Karpas-422 (cell line): Measurements from ENCODE around the gene GNAO1. TPM values are rescaled to one million over a fixed set of nuclear protein-coding genes. Genes with fewer than 3 reads are reported as not detected.

ENCODE experiments used
- DNase-seq: peaks from one replicate; pipeline ENCODE4 v3.0.0-alpha.2; 2015
- H2AFZ ChIP-seq: fragments of 200-600 bp; sonication (generic); 2 replicates; pipeline ENCODE4 v1.6.1; 2014; ENCODE audit warnings: antibody characterized with exemption, low read length, mixed read lengths
- H3K27ac ChIP-seq: fragments of 200-600 bp; sonication (generic); 2 replicates; pipeline ENCODE4 v1.5.1; 2014; ENCODE audit warnings: mild to moderate bottlenecking, low read length, moderate library complexity
- H3K27me3 ChIP-seq: fragments of 200-600 bp; sonication (generic); 2 replicates; pipeline ENCODE4 v1.6.1; 2014; ENCODE audit warnings: low read length, mixed read lengths
- H3K36me3 ChIP-seq: fragments of 200-600 bp; sonication (generic); 2 replicates; pipeline ENCODE4 v1.6.1; 2014; ENCODE audit warnings: low read length, mixed read lengths; ENCODE audit not compliant: insufficient read depth
- H3K4me1 ChIP-seq: fragments of 200-600 bp; sonication (generic); 2 replicates; pipeline ENCODE4 v1.6.1; 2014; ENCODE audit warnings: mild to moderate bottlenecking, low read length, mixed read lengths
- H3K4me2 ChIP-seq: fragments of 200-600 bp; sonication (generic); 2 replicates; pipeline ENCODE4 v1.6.1; 2014; ENCODE audit warnings: low read length, low read depth, mild to moderate bottlenecking; ENCODE audit not compliant: poor library complexity, severe bottlenecking
- H3K4me3 ChIP-seq: fragments of 200-600 bp; sonication (generic); 2 replicates; pipeline ENCODE4 v1.5.1; 2014; ENCODE audit warnings: mild to moderate bottlenecking, antibody characterized with exemption, low read length, mixed read lengths
- H3K79me2 ChIP-seq: fragments of 200-600 bp; sonication (generic); 2 replicates; pipeline ENCODE4 v1.6.1; 2014; ENCODE audit warnings: mild to moderate bottlenecking, low read length, mixed read lengths
- H3K9ac ChIP-seq: fragments of 200-600 bp; sonication (generic); 2 replicates; pipeline ENCODE4 v1.6.0; 2014; ENCODE audit warnings: low read length
- H3K9me2 ChIP-seq: fragments of 200-600 bp; sonication (generic), shearing (Covaris generic); replicated peaks from 2 replicates; pipeline ENCODE4 v1.6.0; 2014; ENCODE audit warnings: mild to moderate bottlenecking, low read length, moderate library complexity; ENCODE audit not compliant: insufficient read depth
- H3K9me3 ChIP-seq: fragments of 300-700, 200-600 bp; sonication (generic); 2 replicates; pipeline ENCODE4 v1.6.1; 2014; ENCODE audit warnings: low read length, mixed read lengths
- H4K20me1 ChIP-seq: fragments of 200-600 bp; sonication (generic); 2 replicates; pipeline ENCODE4 v1.6.1; 2014; ENCODE audit warnings: mild to moderate bottlenecking, antibody characterized with exemption, low read length, low read depth; ENCODE audit not compliant: insufficient read depth
- total RNA-seq: library from RNA; depleted of rRNA; stranded (reverse); fragments of >200 nt; shearing (Covaris generic); gene quantifications from 2 replicates; pipeline ENCODE4 v1.2.3, GENCODE V29; 2014; ENCODE audit warnings: low replicate concordance

The GNAO1 gene
- total RNA-seq, 1 experiment from 2014 or later: 2.3 TPM

GRCh38 chr16:56246051-56246817 lies 54.9 kb downstream of the GNAO1 start:
- H3K79me2 ChIP-seq: no peaks in the 10 kb centered on the region
- no peak overlapping the region for H3K4me2 ChIP-seq
- no peaks in the 10 kb centered on the region for H3K4me1 ChIP-seq
- H2AFZ ChIP-seq: no peak overlapping the region
- no peaks in the 10 kb centered on the region for H3K9me3 ChIP-seq
- no peaks in the 10 kb centered on the region for H4K20me1 ChIP-seq
- H3K27me3 ChIP-seq: no peaks in the 10 kb centered on the region
- H3K36me3 ChIP-seq: no peaks in the 10 kb centered on the region
- no peak overlapping the region for H3K9ac ChIP-seq
- no peak for DNase-seq
- H3K9me2 ChIP-seq: no peaks in the 10 kb centered on the region
- H3K4me3 ChIP-seq: no peak overlapping the region
- no peak overlapping the region for H3K27ac ChIP-seq

GRCh38 chr16:56247018-56247417 lies 55.7 kb downstream of the GNAO1 start:
- no peak overlapping the region for H3K9ac ChIP-seq
- H3K9me2 ChIP-seq: no peaks in the 10 kb centered on the region
- no peaks in the 10 kb centered on the region for H3K4me1 ChIP-seq
- no peak for DNase-seq
- no peaks in the 10 kb centered on the region for H3K79me2 ChIP-seq
- H3K27ac ChIP-seq: no peak overlapping the region
- H3K4me3 ChIP-seq: no peak overlapping the region
- no peaks in the 10 kb centered on the region for H3K9me3 ChIP-seq
- no peaks in the 10 kb centered on the region for H4K20me1 ChIP-seq
- H3K36me3 ChIP-seq: no peaks in the 10 kb centered on the region
- no peak overlapping the region for H2AFZ ChIP-seq
- no peak overlapping the region for H3K4me2 ChIP-seq
- H3K27me3 ChIP-seq: no peaks in the 10 kb centered on the region

DNA sequence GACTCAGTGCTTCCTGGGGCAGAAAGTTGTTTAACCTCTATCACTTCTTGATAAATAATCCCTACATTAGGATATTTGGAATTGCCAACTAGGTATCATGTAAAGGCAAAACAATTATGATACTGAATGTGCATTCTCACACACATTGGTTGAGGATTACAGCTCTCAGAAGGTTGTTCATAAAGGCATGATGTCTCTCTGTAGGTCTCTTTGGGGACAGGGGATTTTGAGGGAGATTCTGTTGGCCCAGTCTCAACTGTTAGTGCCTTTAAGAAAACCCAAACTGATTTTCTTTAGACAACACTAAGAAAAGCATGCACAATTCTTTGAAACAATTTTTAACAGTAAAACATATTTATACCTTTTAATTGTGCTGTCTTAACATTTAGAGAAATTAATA lies 56.5 kb downstream of the GNAO1 start:
- Histone ChIP-seq H3K9ac (no peak overlapping the region), H3K27me3 (no peaks in the 10 kb centered on the region), H3K79me2 (no peaks in the 10 kb centered on the region), H3K27ac (no peak overlapping the region), H4K20me1 (no peaks in the 10 kb centered on the region), H2AFZ (no peak overlapping the region), H3K9me3 (no peaks in the 10 kb centered on the region), H3K4me1 (no peaks in the 10 kb centered on the region), H3K4me3 (no peak overlapping the region), H3K4me2 (no peak overlapping the region), H3K9me2 (no peaks in the 10 kb centered on the region), H3K36me3 (no peaks in the 10 kb centered on the region)
- no peak for DNase-seq

DNA sequence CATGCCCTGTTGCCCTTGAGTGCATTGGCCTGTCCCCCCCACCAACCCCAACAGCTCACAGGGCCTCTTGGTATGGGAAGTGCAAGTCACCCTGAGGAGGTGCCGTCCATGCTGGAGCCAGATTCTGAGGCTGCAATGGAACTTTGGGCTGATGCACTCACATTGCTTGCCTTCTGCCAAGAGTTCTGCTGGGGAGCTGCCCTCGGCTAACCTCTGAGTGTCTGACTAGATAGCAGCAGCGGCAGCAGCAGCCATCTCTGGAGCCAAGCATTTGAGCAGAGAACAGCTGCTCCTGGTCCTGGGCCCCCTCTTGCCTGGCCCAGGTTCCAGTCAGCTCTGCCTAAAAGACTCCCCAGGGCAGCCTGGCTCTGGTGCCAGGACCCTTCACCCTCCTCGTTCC lies 61.5 kb downstream of the GNAO1 start:
- DNase-seq: no peak
- H4K20me1 ChIP-seq: no peaks in the 10 kb centered on the region
- H2AFZ ChIP-seq: no peak overlapping the region

DNA sequence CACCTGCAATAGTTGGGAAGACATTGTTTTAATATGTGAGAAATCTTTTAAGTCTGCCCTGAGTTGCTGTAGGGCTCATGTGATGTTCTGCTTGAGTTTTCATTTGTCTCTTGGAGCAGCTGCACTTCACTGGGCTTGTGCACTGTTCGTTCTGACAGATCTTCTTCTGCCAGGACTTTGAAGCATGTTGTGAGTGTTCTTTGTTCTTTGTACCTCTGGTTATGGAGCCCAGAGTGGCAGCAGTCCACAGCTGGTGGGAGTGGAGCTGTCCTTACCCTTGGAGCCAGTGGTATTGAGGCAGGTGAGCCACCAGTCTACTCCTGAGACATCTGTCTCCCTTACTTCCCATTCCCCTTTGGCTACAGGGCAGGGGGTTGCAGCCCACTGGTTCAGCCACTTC lies 64.6 kb downstream of the GNAO1 start:
- Histone ChIP-seq H3K9me2 (no peaks in the 10 kb centered on the region), H3K4me3 (no peak overlapping the region), H3K36me3 (no peaks in the 10 kb centered on the region), H3K4me1 (no peaks in the 10 kb centered on the region), H3K9me3 (no peaks in the 10 kb centered on the region), H3K4me2 (no peak overlapping the region), H3K27me3 (no peaks in the 10 kb centered on the region), H3K27ac (no peak overlapping the region), H4K20me1 (no peaks in the 10 kb centered on the region; the same call in 1 of the 2 replicates), H2AFZ (no peak overlapping the region), H3K79me2 (no peaks in the 10 kb centered on the region), H3K9ac (no peak overlapping the region)
- DNase-seq: no peak

More for the DNA sequence above, 61.5 kb downstream of the GNAO1 start:
- Histone ChIP-seq H3K4me3 (no peak overlapping the region), H3K79me2 (no peaks in the 10 kb centered on the region), H3K4me1 (no peaks in the 10 kb centered on the region), H3K27me3 (no peaks in the 10 kb centered on the region), H3K36me3 (no peaks in the 10 kb centered on the region), H3K9ac (no peak overlapping the region), H3K9me3 (no peaks in the 10 kb centered on the region), H3K4me2 (no peak overlapping the region), H3K9me2 (no peaks in the 10 kb centered on the region), H3K27ac (no peak overlapping the region)

- no peak overlapping the region for H3K4me3 ChIP-seq
Measured at GRCh38 chr16:56257239-56257638, 66.0 kb downstream of the GNAO1 start.

GRCh38 chr16:56257666-56258342 lies 66.5 kb downstream of the GNAO1 start:
- Histone ChIP-seq H3K4me2 (no peak overlapping the region), H3K4me1 (no peaks in the 10 kb centered on the region), H3K9me2 (no peaks in the 10 kb centered on the region), H3K9me3 (no peaks in the 10 kb centered on the region), H3K36me3 (no peaks in the 10 kb centered on the region), H3K79me2 (no peaks in the 10 kb centered on the region), H3K27ac (no peak overlapping the region), H3K9ac (no peak overlapping the region), H2AFZ (no peak overlapping the region), H4K20me1 (no peaks in the 10 kb centered on the region; the same call in 1 of the 2 replicates), H3K4me3 (no peak overlapping the region), H3K27me3 (no peaks in the 10 kb centered on the region)
- DNase-seq: no peak

More at GRCh38 chr16:56257239-56257638, 66.0 kb downstream of the GNAO1 start:
- H3K4me2 ChIP-seq: no peak overlapping the region
- H4K20me1 ChIP-seq: no peaks in the 10 kb centered on the region; the same call in 1 of the 2 replicates
- no peaks in the 10 kb centered on the region for H3K9me2 ChIP-seq
- H3K36me3 ChIP-seq: no peaks in the 10 kb centered on the region
- H3K79me2 ChIP-seq: no peaks in the 10 kb centered on the region
- H3K27ac ChIP-seq: no peak overlapping the region
- H2AFZ ChIP-seq: no peak overlapping the region
- no peaks in the 10 kb centered on the region for H3K27me3 ChIP-seq
- no peak overlapping the region for H3K9ac ChIP-seq
- H3K9me3 ChIP-seq: no peaks in the 10 kb centered on the region
- H3K4me1 ChIP-seq: no peaks in the 10 kb centered on the region
- DNase-seq: no peak

DNA sequence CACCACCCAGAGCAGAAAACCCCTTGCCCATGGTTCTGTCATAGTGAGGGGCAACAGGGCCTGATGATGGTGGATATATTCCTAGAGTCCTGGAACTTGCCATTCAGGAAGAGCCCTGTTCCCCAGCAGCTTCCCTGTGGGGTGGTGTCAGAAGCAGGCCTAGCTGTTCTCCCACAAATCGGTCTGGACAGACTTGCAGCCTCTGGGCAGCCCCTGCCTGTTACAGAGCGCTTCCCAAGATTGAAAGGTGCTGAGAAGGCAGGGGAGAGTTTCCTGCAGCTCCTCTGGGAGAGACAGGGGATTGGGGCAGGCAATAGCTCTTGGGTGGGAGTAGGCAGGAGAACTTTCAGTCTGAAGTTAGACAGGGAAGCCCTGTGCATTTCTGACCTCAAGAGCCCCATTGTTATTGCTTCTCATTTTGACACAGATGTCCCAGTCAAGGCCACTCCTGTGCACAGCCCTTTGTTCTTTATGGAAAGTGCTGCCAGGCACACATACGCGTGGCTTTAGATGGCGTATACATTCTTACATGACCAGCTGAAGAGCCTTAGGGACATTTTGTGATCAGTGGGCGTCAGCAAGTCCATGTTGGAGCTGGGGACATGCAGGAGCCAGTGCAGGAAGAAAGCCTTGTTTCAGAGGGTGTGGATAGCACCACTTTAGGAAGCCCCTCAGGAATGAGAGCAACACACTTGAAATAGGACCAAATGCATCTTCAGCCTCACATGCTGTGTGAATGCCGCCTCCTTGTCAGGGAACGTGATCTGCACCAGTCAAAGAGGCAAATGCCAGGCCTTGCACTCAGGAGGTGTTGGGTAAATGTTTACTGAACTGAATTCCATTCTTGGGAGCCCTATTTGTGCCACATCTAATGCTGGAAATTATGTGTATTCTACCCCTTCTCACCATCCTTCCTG lies 67.5 kb downstream of the GNAO1 start:
- no peak overlapping the region for H2AFZ ChIP-seq

More for the DNA sequence above, 67.5 kb downstream of the GNAO1 start:
- no peak overlapping the region for H3K4me3 ChIP-seq
- H3K27ac ChIP-seq: no peak overlapping the region
- no peaks in the 10 kb centered on the region for H3K27me3 ChIP-seq
- no peaks in the 10 kb centered on the region for H3K79me2 ChIP-seq
- H3K9me3 ChIP-seq: no peaks in the 10 kb centered on the region
- no peaks in the 10 kb centered on the region for H3K9me2 ChIP-seq
- H3K4me1 ChIP-seq: no peaks in the 10 kb centered on the region
- H3K4me2 ChIP-seq: no peak overlapping the region
- no peaks in the 10 kb centered on the region for H3K36me3 ChIP-seq
- no peak for DNase-seq
- no peak overlapping the region for H3K9ac ChIP-seq
- H4K20me1 ChIP-seq: no peaks in the 10 kb centered on the region; the same call in 1 of the 2 replicates
